Measurements from ENCODE around the gene STX11.

The STX11 gene

GRCh38 chr6:144143878-144144277 is 6.4 kb upstream of the STX11 start:
- no peak for DNase-seq

GRCh38 chr6:144144996-144145395 is 5.3 kb upstream of the STX11 start:
- DNase-seq, result no peak

- no peak for DNase-seq
Measured at GRCh38 chr6:144145541-144145940, 4.8 kb upstream of the STX11 start.

GRCh38 chr6:144148886-144149285 is 1.4 kb upstream of the STX11 start:
- DNase-seq, result no peak

GRCh38 chr6:144149558-144149893 is 791 bp upstream of the STX11 start:
- no peak for DNase-seq

- peak; percentile 89 for DNase-seq
Measured at GRCh38 chr6:144150710-144151657, 667 bp downstream of the STX11 start.

GRCh38 chr6:144152334-144152900 is 2.1 kb downstream of the STX11 start:
- no peak for DNase-seq

- no peak for DNase-seq
Measured at GRCh38 chr6:144153260-144153659, 2.9 kb downstream of the STX11 start.

GRCh38 chr6:144153971-144154370 is 3.7 kb downstream of the STX11 start:
- no peak for DNase-seq

- no peak for DNase-seq
Measured at GRCh38 chr6:144155529-144155928, 5.2 kb downstream of the STX11 start.

GRCh38 chr6:144156338-144156737 is 6.0 kb downstream of the STX11 start:
- no peak for DNase-seq

- DNase-seq, result no peak
Measured at GRCh38 chr6:144156991-144157390, 6.7 kb downstream of the STX11 start.

GRCh38 chr6:144158133-144158532 is 7.8 kb downstream of the STX11 start:
- DNase-seq, result no peak

- no peak for DNase-seq
Measured at GRCh38 chr6:144159223-144159622, 8.9 kb downstream of the STX11 start.

- DNase-seq, result no peak
Measured at GRCh38 chr6:144159742-144160141, 9.4 kb downstream of the STX11 start.

- no peak for DNase-seq
Measured at GRCh38 chr6:144160431-144161005, 10.2 kb downstream of the STX11 start.

- DNase-seq, result no peak
Measured at GRCh38 chr6:144161975-144162374, 11.7 kb downstream of the STX11 start.

GRCh38 chr6:144162977-144163376 is 12.7 kb downstream of the STX11 start:
- DNase-seq, result no peak

GRCh38 chr6:144165784-144166183 is 15.5 kb downstream of the STX11 start:
- DNase-seq, result no peak

GRCh38 chr6:144170044-144170443 is 19.7 kb downstream of the STX11 start:
- DNase-seq, result no peak

GRCh38 chr6:144171406-144171805 is 21.1 kb downstream of the STX11 start:
- DNase-seq, result no peak

- no peak for DNase-seq
Measured at GRCh38 chr6:144174006-144174405, 23.7 kb downstream of the STX11 start.

GRCh38 chr6:144176043-144176442 is 25.7 kb downstream of the STX11 start:
- no peak for DNase-seq

GRCh38 chr6:144177726-144178125 is 27.4 kb downstream of the STX11 start:
- no peak for DNase-seq
